Measurements from ENCODE around the gene ADNP. TPM values are rescaled to one million over a fixed set of nuclear protein-coding genes. Genes with fewer than 3 reads are reported as not detected.

ADNP gene
- total and polyA plus RNA-seq, 2 experiments from 2014 or later = 13.1 to 43.7 TPM

GRCh38 chr20:50958615-50959542 is 27.6 kb upstream of the ADNP start, which contains the start of gene MOCS3:
MOCS3 (plus strand) TSS chr20:50958818; CDS start chr20:50958843, 25 bp downstream.
- H2AFZ ChIP-seq = peak within 1 kb of the TSS; percentile 72
- no peaks in the 10 kb centered on the region for H3K36me3 ChIP-seq (replicated peaks; ENCODE audit: insufficient read depth, low read depth)
- H3K79me2 ChIP-seq = peaks cover 73% of the 10 kb centered on the region
- 4% methylated on average over 67 of the region's 67 CpGs for WGBS (ENCODE audit: low lambda C conversion rate, missing lambda C conversion rate)
- H3K9me3 ChIP-seq (ENCODE audit: low read depth) = no peaks in the 10 kb centered on the region
- TF ChIP-seq CTCF (IDR thresholded peaks at IDR 0.05; ENCODE audit: poor library complexity) = no peak
- no peak for TF ChIP-seq EZH2 (IDR thresholded peaks at IDR 0.05; ENCODE audit: borderline replicate concordance)
- TF ChIP-seq EZH2phosphoT487 (IDR thresholded peaks at IDR 0.05; ENCODE audit: low read depth, severe bottlenecking, unreplicated experiment) = no peak
- H3K4me3 ChIP-seq = peak within 1 kb of the TSS; percentile 56
- H3K4me1 ChIP-seq (ENCODE audit: insufficient read depth) = peaks cover 10% of the 10 kb centered on the region
- H3K9me2 ChIP-seq (replicated peaks; ENCODE audit: insufficient read depth) = no peaks in the 10 kb centered on the region
- H3K27me3 ChIP-seq = no peaks in the 10 kb centered on the region
- H3K4me2 ChIP-seq = peak within 1 kb of the TSS; percentile 82
- peaks cover 35% of the 10 kb centered on the region for H4K20me1 ChIP-seq (ENCODE audit: insufficient read depth, poor library complexity, severe bottlenecking)
- H3K27ac ChIP-seq = peak within 1 kb of the TSS; percentile 79
- peak; percentile 91 for DNase-seq (ENCODE audit: low spot score)

GRCh38 chr20:50957798-50958614 is 26.8 kb upstream of the ADNP start, which contains the start of gene DPM1:
DPM1 (minus strand) TSS chr20:50958532; CDS start chr20:50958523, 9 bp downstream.
- peaks cover 82% of the 10 kb centered on the region for H3K79me2 ChIP-seq
- peaks cover 10% of the 10 kb centered on the region for H3K4me1 ChIP-seq (ENCODE audit: insufficient read depth)
- peaks cover 36% of the 10 kb centered on the region for H4K20me1 ChIP-seq (ENCODE audit: insufficient read depth, poor library complexity, severe bottlenecking)
- peak within 1 kb of the TSS; percentile 79 for H3K27ac ChIP-seq
- H3K9me2 ChIP-seq (replicated peaks; ENCODE audit: insufficient read depth) = no peaks in the 10 kb centered on the region
- H3K36me3 ChIP-seq (replicated peaks; ENCODE audit: insufficient read depth, low read depth) = no peaks in the 10 kb centered on the region
- peak within 1 kb of the TSS; percentile 72 for H2AFZ ChIP-seq
- peak within 1 kb of the TSS; percentile 56 for H3K4me3 ChIP-seq
- peak; percentile 93 for DNase-seq (ENCODE audit: low spot score)
- no peaks in the 10 kb centered on the region for H3K27me3 ChIP-seq
- no peaks in the 10 kb centered on the region for H3K9me3 ChIP-seq (ENCODE audit: low read depth)
- TF ChIP-seq CTCF (IDR thresholded peaks at IDR 0.05; ENCODE audit: poor library complexity) (no peak), EZH2 (IDR thresholded peaks at IDR 0.05; ENCODE audit: borderline replicate concordance) (no peak), EZH2phosphoT487 (IDR thresholded peaks at IDR 0.05; ENCODE audit: low read depth, severe bottlenecking, unreplicated experiment) (no peak)
- peak within 1 kb of the TSS; percentile 82 for H3K4me2 ChIP-seq
- WGBS (ENCODE audit: low lambda C conversion rate, missing lambda C conversion rate) = under 1% methylated on average over 52 of the region's 52 CpGs

- H3K36me3 ChIP-seq (replicated peaks; ENCODE audit: insufficient read depth, low read depth) = no peaks in the 10 kb centered on the region
- 25% methylated on average over 7 of the region's 7 CpGs for WGBS (ENCODE audit: low lambda C conversion rate, missing lambda C conversion rate)
- no peaks in the 10 kb centered on the region for H3K9me2 ChIP-seq (replicated peaks; ENCODE audit: insufficient read depth)
- H3K27ac ChIP-seq = peak overlapping the region; percentile 79
- DNase-seq (ENCODE audit: low spot score) = no peak
- TF ChIP-seq CTCF (IDR thresholded peaks at IDR 0.05; ENCODE audit: poor library complexity) = no peak
- TF ChIP-seq EZH2phosphoT487 (IDR thresholded peaks at IDR 0.05; ENCODE audit: low read depth, severe bottlenecking, unreplicated experiment) = no peak
- TF ChIP-seq EZH2 (IDR thresholded peaks at IDR 0.05; ENCODE audit: borderline replicate concordance) = no peak
- H3K79me2 ChIP-seq = peaks cover 88% of the 10 kb centered on the region
- no peaks in the 10 kb centered on the region for H3K9me3 ChIP-seq (ENCODE audit: low read depth)
- H3K27me3 ChIP-seq = no peaks in the 10 kb centered on the region
- H3K4me1 ChIP-seq (ENCODE audit: insufficient read depth) = peaks cover 10% of the 10 kb centered on the region
- peak overlapping the region; percentile 56 for H3K4me3 ChIP-seq
- H4K20me1 ChIP-seq (ENCODE audit: insufficient read depth, poor library complexity, severe bottlenecking) = peaks cover 39% of the 10 kb centered on the region
- no peak overlapping the region for H2AFZ ChIP-seq
- H3K4me2 ChIP-seq = peak overlapping the region; percentile 82
Measured at GRCh38 chr20:50957276-50957675, 26.0 kb upstream of the ADNP start.
